Esophagus squamous epithelium (tissue), 4 donors: Measurements from ENCODE around the gene CCSER1.

Experiments
- CTCF ChIP-seq, 6 experiments: fragments of 450-650 bp in 4 of 6; fragments of 200-600 bp in 2 of 6; sonication (generic) in 2 of 6; IDR thresholded peaks; one replicate each; pipeline ENCODE4 v1.5.1; 2016 to 2019; ENCODE audit warnings: antibody characterized with exemption in 6 of 6, mild to moderate bottlenecking in 4 of 6, moderate library complexity in 4 of 6
- POLR2A ChIP-seq, 4 donors: fragments of 450-650 bp; IDR thresholded peaks; one replicate each; pipeline ENCODE4 v1.6.1; 2017; ENCODE audit warnings: antibody characterized with exemption in 4 of 4, mild to moderate bottlenecking in 4 of 4, moderate library complexity in 3 of 4

- TF ChIP-seq CTCF (IDR thresholded peaks at IDR 0.05) (no peak), POLR2A (IDR thresholded peaks at IDR 0.05) (no peak)
Observed at GRCh38 chr4:90375081-90375480, 247.9 kb downstream of the CCSER1 start.
